HepG2 (cell line): Measurements from ENCODE around the gene SIRT6. TPM values are rescaled to one million over a fixed set of nuclear protein-coding genes. Genes with fewer than 3 reads are reported as not detected.

ENCODE experiments used
- ATF1 ChIP-seq: IDR thresholded peaks from 2 replicates; pipeline ENCODE4 v1.6.1; 2016; ENCODE audit warnings: mild to moderate bottlenecking, control low read depth
- CHD2 ChIP-seq: IDR thresholded peaks from 2 replicates; pipeline ENCODE4 v1.6.1; 2011; ENCODE audit warnings: low read depth, low read length, improper control_type of control experiment
- HES4 ChIP-seq: sonication (generic); formaldehyde crosslinking; IDR thresholded peaks from 2 replicates; pipeline ENCODE4 v1.9.0; 2021; ENCODE audit warnings: mild to moderate bottlenecking, missing genetic modification reagents, borderline replicate concordance
- KLF15 ChIP-seq: sonication (generic); formaldehyde crosslinking; IDR thresholded peaks from 2 replicates; pipeline ENCODE4 v1.8.1; 2023; ENCODE audit warnings: borderline replicate concordance, mild to moderate bottlenecking, inconsistent platforms, missing genetic modification reagents, mixed read lengths
- MYC ChIP-seq: sonication (generic); formaldehyde crosslinking; IDR thresholded peaks from 2 replicates; pipeline ENCODE4 v1.9.0; 2021; ENCODE audit warnings: missing genetic modification reagents, borderline replicate concordance
- PRDM4 ChIP-seq: sonication (generic); formaldehyde crosslinking; IDR thresholded peaks from 2 replicates; pipeline ENCODE4 v1.9.0; 2021; ENCODE audit warnings: missing genetic modification reagents, borderline replicate concordance
- RELA ChIP-seq: sonication (generic); formaldehyde crosslinking; IDR thresholded peaks from 2 replicates; pipeline ENCODE4 v1.4.0; 2020; ENCODE audit warnings: missing genetic modification reagents
- RFXANK ChIP-seq: IDR thresholded peaks from 2 replicates; pipeline ENCODE4 v1.6.1; 2016
- SIN3B ChIP-seq: fragments of 150-350 bp; IDR thresholded peaks from 2 replicates; pipeline ENCODE4 v1.6.1; 2014; ENCODE audit warnings: low read length
- TAF15 ChIP-seq: fragments of 200-400 bp; formaldehyde crosslinking; IDR thresholded peaks from one replicate; pipeline ENCODE4 v1.6.1; 2018; ENCODE audit warnings: mild to moderate bottlenecking, low read depth, low read length; ENCODE audit not compliant: poor library complexity, severe bottlenecking
- ZBTB2 ChIP-seq: sonication (generic); formaldehyde crosslinking; IDR thresholded peaks from 2 replicates; pipeline ENCODE4 v1.8.0; 2022; ENCODE audit warnings: low read depth, missing genetic modification reagents
- ZFP1 ChIP-seq: IDR thresholded peaks from 2 replicates; pipeline ENCODE4 v1.6.1; 2016
- ZFP90 ChIP-seq: sonication (generic); formaldehyde crosslinking; IDR thresholded peaks from 2 replicates; pipeline ENCODE4 v1.8.0; 2022; ENCODE audit warnings: missing genetic modification reagents, mild to moderate bottlenecking, inconsistent platforms, borderline replicate concordance
- ZMYM4 ChIP-seq: sonication (generic); formaldehyde crosslinking; IDR thresholded peaks from 2 replicates; pipeline ENCODE4 v1.8.1; 2023; ENCODE audit warnings: mild to moderate bottlenecking, missing genetic modification reagents
- ZNF235 ChIP-seq: sonication (generic); formaldehyde crosslinking; IDR thresholded peaks from 2 replicates; pipeline ENCODE4 v1.8.1; 2023; ENCODE audit warnings: mild to moderate bottlenecking, missing genetic modification reagents, borderline replicate concordance
- ZNF263 ChIP-seq: sonication (generic); formaldehyde crosslinking; IDR thresholded peaks from 2 replicates; pipeline ENCODE4 v1.4.0; 2020; ENCODE audit warnings: missing genetic modification reagents
- ZNF672 ChIP-seq: sonication (generic); formaldehyde crosslinking; IDR thresholded peaks from 2 replicates; pipeline ENCODE4 v1.8.1; 2022; ENCODE audit warnings: missing genetic modification reagents
- polyA plus RNA-seq, 8 experiments: library from polyadenylated mRNA; depleted of rRNA in 3 of 8; stranded (reverse) in 7 of 8; unstranded in 1 of 8; fragments of >200 nt; fragmentation: Illumina TruSeq in 4 of 8; extraction: Trizol in 4 of 8; gene quantifications; 2 replicates each; pipeline versions ENCODE4 v1.2.1 to v1.2.3, GENCODE V29; 2011 to 2016; ENCODE audit warnings: low read depth in 4 of 8, missing spikeins in 1 of 8, mixed read lengths in 1 of 8; ENCODE audit not compliant: insufficient read depth in 1 of 8
- total RNA-seq, 5 experiments: library from RNA; depleted of rRNA; stranded (reverse); fragments of >200 nt; fragmentation: Illumina TruSeq; extraction: Trizol; gene quantifications; 2 replicates each; pipeline ENCODE4 v1.2.3, GENCODE V29; 2016; ENCODE audit warnings: low read depth in 1 of 5
- TF ChIP-seq, protein P1 (sequence below): sonication (generic); formaldehyde crosslinking; IDR thresholded peaks from 2 replicates; pipeline ENCODE4 v1.4.0; 2020; ENCODE audit warnings: missing genetic modification reagents
- TF ChIP-seq, protein P2 (sequence below): sonication (generic); formaldehyde crosslinking; IDR thresholded peaks from 2 replicates; pipeline ENCODE4 v1.9.0; 2021; ENCODE audit warnings: missing genetic modification reagents, borderline replicate concordance
- TF ChIP-seq, protein P3 (sequence below): sonication (generic); formaldehyde crosslinking; IDR thresholded peaks from 2 replicates; pipeline ENCODE4 v1.4.0; 2020; ENCODE audit warnings: missing genetic modification reagents

Gene SIRT6
- total and polyA plus RNA-seq, 2 of the 13 experiments (the other 11 are each of a cell fraction or from before 2014, with no cell fraction given), result 11.0 to 18.4 TPM

DNA sequence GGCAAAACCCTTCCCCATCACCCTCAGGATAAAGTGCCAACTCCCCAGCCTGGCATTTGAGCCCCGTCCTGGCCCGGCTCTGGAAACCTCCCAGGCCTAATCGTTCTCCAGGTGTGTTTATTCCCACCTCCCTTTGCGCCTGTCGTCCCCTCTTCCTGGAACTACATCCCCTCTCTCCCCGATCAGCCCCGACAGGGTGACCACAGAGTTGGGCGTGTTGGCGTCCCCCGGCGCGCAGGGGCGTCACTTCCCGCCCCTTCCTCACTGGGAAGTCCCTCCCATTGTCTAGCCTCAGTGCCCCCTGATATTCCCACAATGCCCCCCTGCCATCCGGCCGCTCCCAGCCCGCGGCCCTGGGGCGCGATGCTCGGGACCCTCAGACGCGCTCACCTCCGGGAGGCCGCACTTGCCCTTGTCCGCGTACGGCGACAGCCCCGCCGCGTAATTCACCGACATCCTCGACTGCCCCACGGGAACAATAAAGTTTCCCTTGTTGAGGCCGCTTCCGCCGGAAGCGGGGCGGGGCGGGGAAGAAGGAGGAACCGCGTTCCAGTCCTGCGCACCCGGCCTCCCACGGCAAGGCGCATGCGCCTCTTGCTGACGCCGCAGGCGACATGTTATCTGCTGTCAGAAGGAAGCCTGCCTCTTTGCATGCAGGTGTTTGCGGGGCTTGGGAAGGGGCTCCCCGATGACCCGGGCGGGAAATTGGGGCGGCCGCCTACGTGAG lies at the start of gene SIRT6, which contains the start of gene ANKRD24 (continued):
- TF ChIP-seq ZFP90 (CRISPR knock-in tag), result peak; percentile 73
- TF ChIP-seq, protein P1, sequence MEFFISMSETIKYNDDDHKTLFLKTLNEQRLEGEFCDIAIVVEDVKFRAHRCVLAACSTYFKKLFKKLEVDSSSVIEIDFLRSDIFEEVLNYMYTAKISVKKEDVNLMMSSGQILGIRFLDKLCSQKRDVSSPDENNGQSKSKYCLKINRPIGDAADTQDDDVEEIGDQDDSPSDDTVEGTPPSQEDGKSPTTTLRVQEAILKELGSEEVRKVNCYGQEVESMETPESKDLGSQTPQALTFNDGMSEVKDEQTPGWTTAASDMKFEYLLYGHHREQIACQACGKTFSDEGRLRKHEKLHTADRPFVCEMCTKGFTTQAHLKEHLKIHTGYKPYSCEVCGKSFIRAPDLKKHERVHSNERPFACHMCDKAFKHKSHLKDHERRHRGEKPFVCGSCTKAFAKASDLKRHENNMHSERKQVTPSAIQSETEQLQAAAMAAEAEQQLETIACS (CRISPR knock-in tag), result no peak
- TF ChIP-seq KLF15 (CRISPR knock-in tag), result no peak
- no peak for TF ChIP-seq ZNF672 (CRISPR knock-in tag)
- TF ChIP-seq PRDM4, result no peak
- no peak for TF ChIP-seq CHD2
- TF ChIP-seq ZFP1 (CRISPR knock-in tag), result 0 out of 2 replicates have a peak, but pooled peaks have one; percentile 40
- TF ChIP-seq ATF1 (CRISPR knock-in tag), result peak; percentile 78
- TF ChIP-seq, protein P2, sequence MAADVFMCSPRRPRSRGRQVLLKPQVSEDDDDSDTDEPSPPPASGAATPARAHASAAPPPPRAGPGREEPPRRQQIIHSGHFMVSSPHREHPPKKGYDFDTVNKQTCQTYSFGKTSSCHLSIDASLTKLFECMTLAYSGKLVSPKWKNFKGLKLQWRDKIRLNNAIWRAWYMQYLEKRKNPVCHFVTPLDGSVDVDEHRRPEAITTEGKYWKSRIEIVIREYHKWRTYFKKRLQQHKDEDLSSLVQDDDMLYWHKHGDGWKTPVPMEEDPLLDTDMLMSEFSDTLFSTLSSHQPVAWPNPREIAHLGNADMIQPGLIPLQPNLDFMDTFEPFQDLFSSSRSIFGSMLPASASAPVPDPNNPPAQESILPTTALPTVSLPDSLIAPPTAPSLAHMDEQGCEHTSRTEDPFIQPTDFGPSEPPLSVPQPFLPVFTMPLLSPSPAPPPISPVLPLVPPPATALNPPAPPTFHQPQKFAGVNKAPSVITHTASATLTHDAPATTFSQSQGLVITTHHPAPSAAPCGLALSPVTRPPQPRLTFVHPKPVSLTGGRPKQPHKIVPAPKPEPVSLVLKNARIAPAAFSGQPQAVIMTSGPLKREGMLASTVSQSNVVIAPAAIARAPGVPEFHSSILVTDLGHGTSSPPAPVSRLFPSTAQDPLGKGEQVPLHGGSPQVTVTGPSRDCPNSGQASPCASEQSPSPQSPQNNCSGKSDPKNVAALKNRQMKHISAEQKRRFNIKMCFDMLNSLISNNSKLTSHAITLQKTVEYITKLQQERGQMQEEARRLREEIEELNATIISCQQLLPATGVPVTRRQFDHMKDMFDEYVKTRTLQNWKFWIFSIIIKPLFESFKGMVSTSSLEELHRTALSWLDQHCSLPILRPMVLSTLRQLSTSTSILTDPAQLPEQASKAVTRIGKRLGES (CRISPR knock-in tag), result no peak
- 0 out of 2 replicates have a peak, but pooled peaks have one; percentile 69 for TF ChIP-seq HES4 (CRISPR knock-in tag)
- TF ChIP-seq ZBTB2, result peak; percentile 85
- no peak for TF ChIP-seq SIN3B
- TF ChIP-seq, protein P3, sequence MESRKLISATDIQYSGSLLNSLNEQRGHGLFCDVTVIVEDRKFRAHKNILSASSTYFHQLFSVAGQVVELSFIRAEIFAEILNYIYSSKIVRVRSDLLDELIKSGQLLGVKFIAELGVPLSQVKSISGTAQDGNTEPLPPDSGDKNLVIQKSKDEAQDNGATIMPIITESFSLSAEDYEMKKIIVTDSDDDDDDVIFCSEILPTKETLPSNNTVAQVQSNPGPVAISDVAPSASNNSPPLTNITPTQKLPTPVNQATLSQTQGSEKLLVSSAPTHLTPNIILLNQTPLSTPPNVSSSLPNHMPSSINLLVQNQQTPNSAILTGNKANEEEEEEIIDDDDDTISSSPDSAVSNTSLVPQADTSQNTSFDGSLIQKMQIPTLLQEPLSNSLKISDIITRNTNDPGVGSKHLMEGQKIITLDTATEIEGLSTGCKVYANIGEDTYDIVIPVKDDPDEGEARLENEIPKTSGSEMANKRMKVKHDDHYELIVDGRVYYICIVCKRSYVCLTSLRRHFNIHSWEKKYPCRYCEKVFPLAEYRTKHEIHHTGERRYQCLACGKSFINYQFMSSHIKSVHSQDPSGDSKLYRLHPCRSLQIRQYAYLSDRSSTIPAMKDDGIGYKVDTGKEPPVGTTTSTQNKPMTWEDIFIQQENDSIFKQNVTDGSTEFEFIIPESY (CRISPR knock-in tag), result peak; percentile 80; the same call in 1 of the 2 replicates
- TF ChIP-seq TAF15, result peak; percentile 24
- TF ChIP-seq ZNF263 (CRISPR knock-in tag), result 0 out of 2 replicates have a peak, but pooled peaks have one; percentile 17
- TF ChIP-seq ZMYM4 (CRISPR knock-in tag), result peak; percentile 72
- TF ChIP-seq RFXANK (CRISPR knock-in tag), result no peak
- TF ChIP-seq MYC (CRISPR knock-in tag), result no peak; the same call in 1 of the 2 replicates
- peak; percentile 91; the same call in 1 of the 2 replicates for TF ChIP-seq RELA (CRISPR knock-in tag)
- TF ChIP-seq ZNF235 (CRISPR knock-in tag), result no peak
